GM23338 (cell line): ENCODE results near the gene COPE. TPM values are rescaled to one million over a fixed set of nuclear protein-coding genes. Genes with fewer than 3 reads are reported as not detected.

Experiments used
- ATAC-seq: fragments of 200-7000 bp; cut with Tn5 transposase; 3 replicates; pipeline ENCODE4 v1.9.1; 2020
- DNase-seq: peaks from one replicate; pipeline ENCODE4 v3.0.0-alpha.2; 2015; ENCODE audit warnings: low spot score
- H2AFZ ChIP-seq: fragments of 200-600 bp; sonication (generic); 2 replicates; pipeline ENCODE4 v1.8.0; 2016; ENCODE audit warnings: antibody characterized with exemption, mild to moderate bottlenecking, moderate library complexity
- H3F3A ChIP-seq: fragments of 200-600 bp; sonication (generic); replicated peaks from 2 replicates; pipeline ENCODE4 v1.8.0; 2017; ENCODE audit warnings: antibody characterized with exemption, mixed run types, low read depth
- H3K27ac ChIP-seq: fragments of 200-600 bp; sonication (generic); 2 replicates; pipeline ENCODE4 v1.6.1; 2016; ENCODE audit warnings: low read depth
- H3K27me3 ChIP-seq: fragments of 200-600 bp; sonication (generic); 2 replicates; pipeline ENCODE4 v1.8.0; 2016; ENCODE audit warnings: mild to moderate bottlenecking, mixed run types, moderate library complexity; ENCODE audit not compliant: insufficient read depth
- H3K36me3 ChIP-seq: fragments of 200-600 bp; sonication (generic); 2 replicates; pipeline ENCODE4 v1.8.0; 2016; ENCODE audit warnings: mild to moderate bottlenecking; ENCODE audit not compliant: insufficient read depth
- H3K4me1 ChIP-seq: fragments of 200-600 bp; sonication (generic); 2 replicates; pipeline ENCODE4 v1.8.0; 2016; ENCODE audit warnings: mild to moderate bottlenecking, moderate library complexity; ENCODE audit not compliant: insufficient read depth
- H3K4me2 ChIP-seq: fragments of 200-600 bp; sonication (generic); 2 replicates; pipeline ENCODE4 v1.7.1; 2017; ENCODE audit warnings: mixed run types
- H3K4me3 ChIP-seq: fragments of 200-600 bp; sonication (generic); 2 replicates; pipeline ENCODE4 v1.6.1; 2016; ENCODE audit warnings: mixed run types
- H3K79me2 ChIP-seq: fragments of 200-600 bp; sonication (generic); replicated peaks from 2 replicates; pipeline ENCODE4 v1.8.0; 2017; ENCODE audit warnings: mild to moderate bottlenecking; ENCODE audit not compliant: insufficient read depth
- H3K9me2 ChIP-seq: fragments of 200-600 bp; sonication (generic); 2 replicates; pipeline ENCODE4 v1.8.0; 2017; ENCODE audit not compliant: insufficient read depth
- H4K20me1 ChIP-seq: fragments of 200-600 bp; sonication (generic); replicated peaks from 2 replicates; pipeline ENCODE4 v1.8.0; 2017; ENCODE audit warnings: mild to moderate bottlenecking; ENCODE audit not compliant: insufficient read depth
- H3K27ac Mint-ChIP-seq: 2 replicates; pipeline ENCODE4 v1.8.0; 2020; ENCODE audit warnings: inconsistent platforms, mild to moderate bottlenecking, moderate library complexity, mixed read lengths
- H3K27me3 Mint-ChIP-seq: 3 replicates; pipeline ENCODE4 v1.8.0; 2022; ENCODE audit warnings: low read depth, mild to moderate bottlenecking, moderate library complexity, mixed read lengths, inconsistent platforms; ENCODE audit not compliant: insufficient read depth, poor library complexity
- H3K36me3 Mint-ChIP-seq: 3 replicates; pipeline ENCODE4 v1.8.0; 2021; ENCODE audit warnings: low read depth, mild to moderate bottlenecking, inconsistent platforms, moderate library complexity, mixed read lengths
- H3K4me1 Mint-ChIP-seq: 3 replicates; pipeline ENCODE4 v1.8.0; 2020; ENCODE audit warnings: mild to moderate bottlenecking, inconsistent platforms, mixed read lengths
- H3K4me3 Mint-ChIP-seq: 3 replicates; pipeline ENCODE4 v1.8.0; 2021; ENCODE audit warnings: moderate library complexity, mild to moderate bottlenecking, inconsistent platforms, mixed read lengths
- H3K9me3 Mint-ChIP-seq: 3 replicates; pipeline ENCODE4 v1.8.0; 2020; ENCODE audit warnings: moderate library complexity, mild to moderate bottlenecking, inconsistent platforms, mixed read lengths
- CREB1 ChIP-seq: fragments of 250-450 bp; sonication (Bioruptor Pico); IDR thresholded peaks from 2 replicates; pipeline ENCODE4 v1.5.0; 2020; ENCODE audit warnings: low read depth, mild to moderate bottlenecking, moderate library complexity
- EZH2 ChIP-seq: fragments of 200-600 bp; sonication (generic); IDR thresholded peaks from one replicate; pipeline ENCODE4 v1.8.0; 2017; ENCODE audit warnings: antibody characterized with exemption, mild to moderate bottlenecking, low read depth; ENCODE audit not compliant: unreplicated experiment
- EZH2phosphoT487 ChIP-seq: fragments of 200-600 bp; sonication (generic); IDR thresholded peaks from one replicate; pipeline ENCODE4 v1.8.1; 2018; ENCODE audit warnings: antibody characterized with exemption; ENCODE audit not compliant: unreplicated experiment
- REST ChIP-seq: IDR thresholded peaks from one replicate; pipeline ENCODE4 v1.6.1; 2018; ENCODE audit warnings: antibody characterized with exemption; ENCODE audit not compliant: unreplicated experiment
- STAT1 ChIP-seq: IDR thresholded peaks from one replicate; pipeline ENCODE4 v1.6.1; 2016; ENCODE audit warnings: antibody characterized with exemption; ENCODE audit not compliant: unreplicated experiment
- ZNF114 ChIP-seq: fragments of 250-450 bp; sonication (Bioruptor Pico); IDR thresholded peaks from 2 replicates; pipeline ENCODE4 v1.5.0; 2020; ENCODE audit warnings: mild to moderate bottlenecking, moderate library complexity
- polyA plus RNA-seq: library from polyadenylated mRNA; unstranded; fragments of >200 nt; fragmentation: Nextera tagmentation; extraction: Ambion mirVana; gene quantifications from 2 replicates; pipeline ENCODE4 v1.2.1, GENCODE V29; 2016
- total RNA-seq: library from RNA; depleted of rRNA; stranded (reverse); fragments of >200 nt; shearing (Covaris generic); gene quantifications from 2 replicates; pipeline ENCODE4 v1.2.3, GENCODE V29; 2014
- TF ChIP-seq, protein P1 (sequence below): fragments of 250-450 bp; sonication (Bioruptor Pico); IDR thresholded peaks from 2 replicates; pipeline ENCODE4 v1.5.0; 2020; ENCODE audit warnings: mild to moderate bottlenecking, moderate library complexity

COPE gene
- total and polyA plus RNA-seq, 2 experiments from 2014 or later, result 263 TPM

- no peak overlapping the region for H3K27ac Mint-ChIP-seq
- Histone ChIP-seq H3K4me1 (peaks cover 8% of the 10 kb centered on the region; the same call in 1 of the 2 replicates), H3K79me2 (no peaks in the 10 kb centered on the region), H3K36me3 (no peaks in the 10 kb centered on the region), H3K4me2 (no peak overlapping the region), H3K27ac (no peak overlapping the region), H3K27me3 (no peaks in the 10 kb centered on the region), H4K20me1 (no peaks in the 10 kb centered on the region; the same call in 1 of the 2 replicates), H3F3A (peaks cover 4% of the 10 kb centered on the region; the same call in 1 of the 2 replicates), H2AFZ (no peak overlapping the region), H3K4me3 (no peak overlapping the region), H3K9me2 (no peaks in the 10 kb centered on the region)
- ATAC-seq (no peak), DNase-seq (no peak)
- H3K27me3 Mint-ChIP-seq, result peaks cover 15% of the 10 kb centered on the region
- TF ChIP-seq EZH2 (no peak), STAT1 (no peak), ZNF114 (CRISPR knock-in tag) (no peak), EZH2phosphoT487 (no peak), REST (no peak), CREB1 (CRISPR knock-in tag) (no peak)
- TF ChIP-seq, protein P1, sequence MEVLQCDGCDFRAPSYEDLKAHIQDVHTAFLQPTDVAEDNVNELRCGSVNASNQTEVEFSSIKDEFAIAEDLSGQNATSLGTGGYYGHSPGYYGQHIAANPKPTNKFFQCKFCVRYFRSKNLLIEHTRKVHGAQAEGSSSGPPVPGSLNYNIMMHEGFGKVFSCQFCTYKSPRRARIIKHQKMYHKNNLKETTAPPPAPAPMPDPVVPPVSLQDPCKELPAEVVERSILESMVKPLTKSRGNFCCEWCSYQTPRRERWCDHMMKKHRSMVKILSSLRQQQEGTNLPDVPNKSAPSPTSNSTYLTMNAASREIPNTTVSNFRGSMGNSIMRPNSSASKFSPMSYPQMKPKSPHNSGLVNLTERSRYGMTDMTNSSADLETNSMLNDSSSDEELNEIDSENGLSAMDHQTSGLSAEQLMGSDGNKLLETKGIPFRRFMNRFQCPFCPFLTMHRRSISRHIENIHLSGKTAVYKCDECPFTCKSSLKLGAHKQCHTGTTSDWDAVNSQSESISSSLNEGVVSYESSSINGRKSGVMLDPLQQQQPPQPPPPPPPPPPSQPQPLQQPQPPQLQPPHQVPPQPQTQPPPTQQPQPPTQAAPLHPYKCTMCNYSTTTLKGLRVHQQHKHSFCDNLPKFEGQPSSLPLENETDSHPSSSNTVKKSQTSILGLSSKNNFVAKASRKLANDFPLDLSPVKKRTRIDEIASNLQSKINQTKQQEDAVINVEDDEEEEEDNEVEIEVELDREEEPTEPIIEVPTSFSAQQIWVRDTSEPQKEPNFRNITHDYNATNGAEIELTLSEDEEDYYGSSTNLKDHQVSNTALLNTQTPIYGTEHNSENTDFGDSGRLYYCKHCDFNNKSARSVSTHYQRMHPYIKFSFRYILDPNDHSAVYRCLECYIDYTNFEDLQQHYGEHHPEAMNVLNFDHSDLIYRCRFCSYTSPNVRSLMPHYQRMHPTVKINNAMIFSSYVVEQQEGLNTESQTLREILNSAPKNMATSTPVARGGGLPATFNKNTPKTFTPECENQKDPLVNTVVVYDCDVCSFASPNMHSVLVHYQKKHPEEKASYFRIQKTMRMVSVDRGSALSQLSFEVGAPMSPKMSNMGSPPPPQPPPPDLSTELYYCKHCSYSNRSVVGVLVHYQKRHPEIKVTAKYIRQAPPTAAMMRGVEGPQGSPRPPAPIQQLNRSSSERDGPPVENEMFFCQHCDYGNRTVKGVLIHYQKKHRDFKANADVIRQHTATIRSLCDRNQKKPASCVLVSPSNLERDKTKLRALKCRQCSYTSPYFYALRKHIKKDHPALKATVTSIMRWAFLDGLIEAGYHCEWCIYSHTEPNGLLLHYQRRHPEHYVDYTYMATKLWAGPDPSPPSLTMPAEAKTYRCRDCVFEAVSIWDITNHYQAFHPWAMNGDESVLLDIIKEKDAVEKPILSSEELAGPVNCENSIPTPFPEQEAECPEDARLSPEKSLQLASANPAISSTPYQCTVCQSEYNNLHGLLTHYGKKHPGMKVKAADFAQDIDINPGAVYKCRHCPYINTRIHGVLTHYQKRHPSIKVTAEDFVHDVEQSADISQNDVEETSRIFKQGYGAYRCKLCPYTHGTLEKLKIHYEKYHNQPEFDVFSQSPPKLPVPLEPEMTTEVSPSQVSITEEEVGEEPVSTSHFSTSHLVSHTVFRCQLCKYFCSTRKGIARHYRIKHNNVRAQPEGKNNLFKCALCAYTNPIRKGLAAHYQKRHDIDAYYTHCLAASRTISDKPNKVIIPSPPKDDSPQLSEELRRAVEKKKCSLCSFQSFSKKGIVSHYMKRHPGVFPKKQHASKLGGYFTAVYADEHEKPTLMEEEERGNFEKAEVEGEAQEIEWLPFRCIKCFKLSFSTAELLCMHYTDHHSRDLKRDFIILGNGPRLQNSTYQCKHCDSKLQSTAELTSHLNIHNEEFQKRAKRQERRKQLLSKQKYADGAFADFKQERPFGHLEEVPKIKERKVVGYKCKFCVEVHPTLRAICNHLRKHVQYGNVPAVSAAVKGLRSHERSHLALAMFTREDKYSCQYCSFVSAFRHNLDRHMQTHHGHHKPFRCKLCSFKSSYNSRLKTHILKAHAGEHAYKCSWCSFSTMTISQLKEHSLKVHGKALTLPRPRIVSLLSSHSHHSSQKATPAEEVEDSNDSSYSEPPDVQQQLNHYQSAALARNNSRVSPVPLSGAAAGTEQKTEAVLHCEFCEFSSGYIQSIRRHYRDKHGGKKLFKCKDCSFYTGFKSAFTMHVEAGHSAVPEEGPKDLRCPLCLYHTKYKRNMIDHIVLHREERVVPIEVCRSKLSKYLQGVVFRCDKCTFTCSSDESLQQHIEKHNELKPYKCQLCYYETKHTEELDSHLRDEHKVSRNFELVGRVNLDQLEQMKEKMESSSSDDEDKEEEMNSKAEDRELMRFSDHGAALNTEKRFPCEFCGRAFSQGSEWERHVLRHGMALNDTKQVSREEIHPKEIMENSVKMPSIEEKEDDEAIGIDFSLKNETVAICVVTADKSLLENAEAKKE (CRISPR knock-in tag), result no peak
- no peak overlapping the region for H3K4me3 Mint-ChIP-seq
- no peaks in the 10 kb centered on the region for H3K9me3 Mint-ChIP-seq
- H3K36me3 Mint-ChIP-seq, result peaks cover 51% of the 10 kb centered on the region
- peaks cover 4% of the 10 kb centered on the region; the same call in 2 of the 3 replicates for H3K4me1 Mint-ChIP-seq
Observed at GRCh38 chr19:18929311-18929710, 10.1 kb upstream of the COPE start.
